NCI-H128 (cell line): ENCODE results near the gene CYGB.

Experiments used
- DNase-seq: peaks from one replicate; lab custom pipeline; 2025; ENCODE audit not compliant: unreplicated experiment; lab: John Stamatoyannopoulos, UW

CYGB gene

GRCh38 chr17:76484228-76484725 lies 53.2 kb downstream of the CYGB start:
- no peak for DNase-seq

- DNase-seq, result no peak
Observed at GRCh38 chr17:76481071-76481655, 56.3 kb downstream of the CYGB start.

GRCh38 chr17:76480632-76481031 lies 56.9 kb downstream of the CYGB start:
- no peak for DNase-seq

DNA sequence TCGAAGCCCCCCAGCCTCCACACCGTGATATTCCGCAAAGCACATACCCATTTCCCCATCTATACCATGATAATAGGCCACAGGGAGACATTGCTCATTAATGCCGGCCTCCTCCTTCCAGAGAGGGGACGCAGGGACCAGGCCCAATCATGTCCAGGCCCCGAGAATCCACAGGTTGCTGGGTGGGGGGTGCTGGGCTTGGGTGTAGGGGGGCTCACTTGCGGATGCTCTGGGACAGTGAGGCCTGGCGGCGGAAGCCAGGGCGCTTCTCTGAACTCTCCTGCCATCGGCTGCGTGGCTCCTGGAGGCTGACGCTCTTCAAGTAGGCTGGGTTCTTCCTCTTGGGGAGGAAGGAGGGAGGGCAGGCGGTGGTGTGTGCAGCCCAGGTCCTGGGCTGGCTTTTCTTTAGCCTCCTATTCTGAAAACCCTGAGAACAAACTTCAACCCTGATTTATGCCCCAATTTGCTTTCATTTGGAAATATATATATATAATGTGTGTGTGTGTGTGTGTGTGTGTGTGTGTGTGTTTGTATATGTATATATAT lies 57.9 kb downstream of the CYGB start:
- no peak for DNase-seq

DNA sequence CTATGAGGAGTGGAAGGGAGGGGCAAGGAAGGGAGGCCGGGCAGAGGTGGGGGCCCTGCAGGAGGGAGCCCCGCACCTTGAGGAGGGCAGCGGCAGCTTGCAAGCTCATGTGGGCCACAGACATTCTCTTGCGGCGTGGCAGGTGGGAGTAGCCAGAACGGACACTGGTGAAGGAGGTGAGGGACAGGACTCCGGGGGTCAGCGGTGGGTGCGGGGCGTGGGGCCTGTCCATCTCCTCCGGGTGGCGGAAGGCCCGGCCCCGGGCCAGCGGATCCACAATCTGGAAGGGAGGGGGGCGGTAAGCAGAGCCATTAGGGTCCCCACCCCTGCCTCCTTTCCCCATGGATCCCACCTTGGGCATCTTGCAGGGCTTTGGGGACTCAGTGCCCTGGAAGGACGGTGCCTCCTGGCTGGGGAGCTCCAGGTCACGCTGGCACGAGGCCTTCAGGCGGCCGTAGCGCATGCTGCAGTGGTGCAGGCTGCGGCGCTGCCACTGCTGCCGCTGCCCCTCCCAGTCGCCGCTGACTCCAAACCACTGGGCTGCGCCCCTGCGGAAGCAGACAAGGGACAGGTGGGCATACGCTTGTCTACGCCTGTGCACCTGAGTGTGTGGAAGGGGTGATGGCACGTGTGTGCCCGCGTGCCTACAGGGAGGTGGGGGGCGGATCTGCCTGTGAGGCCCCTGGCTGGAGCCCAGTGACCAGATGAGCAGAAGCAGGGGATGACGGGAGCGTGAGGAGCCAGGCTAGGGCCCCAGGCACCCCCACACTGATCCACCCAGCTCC lies 58.6 kb downstream of the CYGB start:
- no peak for DNase-seq

DNA sequence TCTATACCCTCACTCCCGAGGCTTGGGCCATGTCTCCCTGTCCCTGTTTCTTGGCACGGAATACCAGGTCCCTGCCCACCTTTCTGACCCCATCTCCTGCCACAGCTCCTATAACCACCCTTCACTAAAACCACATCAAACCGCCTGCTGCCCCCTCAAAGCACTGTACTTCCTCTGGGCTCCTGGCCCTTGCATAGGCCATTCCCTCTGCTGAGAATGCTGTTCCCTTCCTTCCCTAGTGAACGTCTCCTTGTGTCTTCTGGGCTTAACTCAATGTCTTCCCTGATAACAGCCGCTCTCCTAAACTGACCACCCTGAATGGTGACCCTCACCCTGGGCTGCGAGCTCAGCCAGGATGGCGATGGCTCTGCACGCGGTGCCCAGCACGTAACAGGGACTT lies 59.4 kb downstream of the CYGB start:
- no peak for DNase-seq

DNA sequence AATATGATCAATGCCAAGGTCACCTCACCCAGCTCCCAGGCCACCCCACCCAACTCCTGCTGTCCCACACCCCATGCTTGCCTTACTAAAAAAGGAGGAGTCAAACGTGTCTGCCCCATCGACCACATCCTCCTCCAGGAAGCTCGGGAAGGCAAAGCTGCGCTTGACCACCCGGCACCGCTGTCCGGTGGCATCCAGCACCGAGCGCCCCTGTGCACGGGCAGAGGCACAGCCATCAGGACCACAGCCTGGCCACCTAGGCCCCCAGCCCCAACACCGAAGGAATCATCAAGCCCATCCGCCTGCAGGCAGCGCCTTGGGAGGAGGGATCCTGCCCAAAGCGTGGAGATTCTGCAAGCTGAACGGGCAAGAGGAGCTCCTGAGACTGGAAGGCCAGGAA lies 59.9 kb downstream of the CYGB start:
- no peak for DNase-seq
